GM12872 (cell line): ENCODE data around the gene ERCC5.

ENCODE experiments used
- TF ChIP-seq, protein P1 (sequence below): IDR thresholded peaks from 3 replicates; pipeline ENCODE4 v1.5.1; 2011; ENCODE audit warnings: low read depth, mild to moderate bottlenecking, low read length, moderate library complexity; ENCODE audit not compliant: insufficient read depth

ERCC5 gene

DNA sequence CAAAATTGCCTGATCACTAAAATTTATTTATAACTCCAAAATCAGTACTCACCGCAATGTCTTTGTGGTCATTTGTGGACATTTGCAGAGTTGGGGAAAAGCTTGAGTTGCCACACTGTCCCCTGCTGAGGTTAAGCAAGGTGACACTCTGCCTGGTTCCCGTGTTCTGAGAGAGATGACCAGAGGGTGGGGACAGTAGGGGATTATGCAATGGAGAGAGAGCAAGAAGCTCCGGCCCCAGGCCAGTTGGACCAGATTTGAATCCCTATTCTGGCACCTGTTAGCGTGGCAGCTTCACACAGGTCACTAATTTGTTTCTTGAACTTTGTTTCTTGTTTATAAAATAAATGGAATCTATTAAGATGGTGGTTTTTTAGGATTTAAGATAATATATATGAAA lies 17.8 kb downstream of the ERCC5 start:
- TF ChIP-seq, protein P1, sequence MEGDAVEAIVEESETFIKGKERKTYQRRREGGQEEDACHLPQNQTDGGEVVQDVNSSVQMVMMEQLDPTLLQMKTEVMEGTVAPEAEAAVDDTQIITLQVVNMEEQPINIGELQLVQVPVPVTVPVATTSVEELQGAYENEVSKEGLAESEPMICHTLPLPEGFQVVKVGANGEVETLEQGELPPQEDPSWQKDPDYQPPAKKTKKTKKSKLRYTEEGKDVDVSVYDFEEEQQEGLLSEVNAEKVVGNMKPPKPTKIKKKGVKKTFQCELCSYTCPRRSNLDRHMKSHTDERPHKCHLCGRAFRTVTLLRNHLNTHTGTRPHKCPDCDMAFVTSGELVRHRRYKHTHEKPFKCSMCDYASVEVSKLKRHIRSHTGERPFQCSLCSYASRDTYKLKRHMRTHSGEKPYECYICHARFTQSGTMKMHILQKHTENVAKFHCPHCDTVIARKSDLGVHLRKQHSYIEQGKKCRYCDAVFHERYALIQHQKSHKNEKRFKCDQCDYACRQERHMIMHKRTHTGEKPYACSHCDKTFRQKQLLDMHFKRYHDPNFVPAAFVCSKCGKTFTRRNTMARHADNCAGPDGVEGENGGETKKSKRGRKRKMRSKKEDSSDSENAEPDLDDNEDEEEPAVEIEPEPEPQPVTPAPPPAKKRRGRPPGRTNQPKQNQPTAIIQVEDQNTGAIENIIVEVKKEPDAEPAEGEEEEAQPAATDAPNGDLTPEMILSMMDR, result no peak

DNA sequence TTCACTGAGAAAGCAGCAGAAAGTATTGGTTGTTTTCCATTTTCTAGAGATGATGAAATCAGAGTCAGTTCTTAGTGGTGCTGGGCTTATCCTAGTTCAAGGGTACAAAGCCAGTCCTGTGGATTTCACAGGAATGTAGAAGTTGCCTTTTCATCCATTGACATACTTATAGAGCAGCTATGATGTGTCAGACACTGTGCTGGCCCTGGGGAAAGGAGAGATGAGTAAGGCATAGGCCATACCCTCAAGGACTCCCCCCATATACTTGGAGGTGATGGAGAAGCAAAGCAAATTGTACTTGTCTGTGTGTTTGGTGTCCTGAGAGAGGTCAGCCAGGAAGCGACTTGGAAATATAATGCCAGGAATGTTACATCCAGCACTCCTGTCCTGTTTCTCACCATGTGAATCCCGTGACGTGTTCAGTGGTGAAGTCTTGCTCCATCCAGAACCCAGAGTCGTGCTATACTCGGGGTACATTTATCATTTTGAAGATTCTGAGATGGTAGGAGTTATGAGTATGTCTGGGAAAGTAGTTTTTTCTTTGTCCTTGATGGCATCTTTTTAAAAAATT lies 22.6 kb downstream of the ERCC5 start:
- TF ChIP-seq, protein P1, result no peak

DNA sequence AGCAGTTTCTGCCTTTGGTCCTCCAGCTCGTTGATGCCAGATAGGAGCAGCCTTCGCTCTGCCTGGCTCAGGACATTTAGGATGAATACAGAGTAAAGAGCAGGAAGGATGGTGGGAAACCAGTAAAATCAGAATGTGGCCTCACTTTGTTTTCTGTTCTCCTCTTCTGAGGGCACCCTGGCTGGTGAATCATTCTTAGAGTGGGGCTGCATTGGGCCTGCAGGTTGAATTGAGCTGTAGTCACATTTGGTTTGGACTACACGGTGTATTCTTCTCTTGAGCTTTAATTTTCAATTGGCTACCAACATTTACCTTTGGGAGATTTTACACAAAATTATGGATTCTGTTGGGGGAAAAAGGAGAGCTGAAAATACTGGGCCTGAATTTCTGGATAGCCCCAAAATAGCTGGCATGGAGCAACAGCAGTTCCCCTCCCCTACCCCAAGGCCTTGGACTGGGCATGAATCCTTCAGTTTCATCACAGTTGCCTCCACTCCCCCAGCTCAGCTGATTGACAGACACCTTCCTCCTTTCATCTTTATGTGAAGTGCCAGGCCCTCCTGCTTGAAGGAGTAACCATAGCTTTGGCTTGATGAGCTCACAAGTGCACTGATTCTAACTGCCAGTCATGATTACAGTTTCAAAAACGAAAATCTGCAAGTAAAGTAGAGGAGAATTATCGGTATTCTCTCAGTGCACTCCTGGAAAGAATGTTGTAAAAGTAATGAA lies 24.3 kb downstream of the ERCC5 start:
- TF ChIP-seq, protein P1, result no peak

DNA sequence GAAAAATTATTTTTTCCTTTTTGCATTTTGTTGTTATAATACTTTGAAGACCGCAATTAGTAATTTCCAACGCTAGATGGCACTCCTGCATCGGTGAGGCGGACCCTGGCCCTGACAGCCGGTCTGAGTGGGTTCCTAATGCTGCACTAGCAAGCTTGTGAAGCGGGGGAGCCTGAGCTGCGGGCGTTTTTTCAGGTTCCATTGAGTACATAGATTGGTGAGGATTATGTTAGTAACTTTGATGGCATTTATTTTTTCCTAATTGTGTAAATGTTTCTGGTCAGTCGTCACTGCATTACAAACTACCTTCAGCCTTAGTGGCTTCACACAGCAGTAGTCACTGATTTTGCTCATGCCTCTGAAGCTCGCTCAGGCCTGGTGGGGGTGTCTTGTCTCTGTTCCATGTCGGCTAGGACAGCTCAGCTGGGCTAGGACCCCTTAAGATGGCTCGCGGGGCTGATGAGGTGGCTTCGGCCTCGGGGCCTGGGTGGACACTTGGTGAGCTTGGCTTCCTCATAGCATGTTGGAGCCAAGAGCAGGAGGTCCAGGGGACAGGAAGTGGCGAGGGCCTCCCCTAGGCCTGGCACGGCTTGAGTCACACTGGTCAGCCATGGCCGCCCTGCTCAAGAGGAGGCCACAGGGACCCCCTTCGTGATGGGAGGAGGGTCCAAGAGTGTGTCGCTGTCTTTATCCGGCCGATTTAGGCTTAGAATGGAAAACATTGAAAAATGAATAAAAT lies 25.0 kb downstream of the ERCC5 start:
- TF ChIP-seq, protein P1, result peak; percentile 71

DNA sequence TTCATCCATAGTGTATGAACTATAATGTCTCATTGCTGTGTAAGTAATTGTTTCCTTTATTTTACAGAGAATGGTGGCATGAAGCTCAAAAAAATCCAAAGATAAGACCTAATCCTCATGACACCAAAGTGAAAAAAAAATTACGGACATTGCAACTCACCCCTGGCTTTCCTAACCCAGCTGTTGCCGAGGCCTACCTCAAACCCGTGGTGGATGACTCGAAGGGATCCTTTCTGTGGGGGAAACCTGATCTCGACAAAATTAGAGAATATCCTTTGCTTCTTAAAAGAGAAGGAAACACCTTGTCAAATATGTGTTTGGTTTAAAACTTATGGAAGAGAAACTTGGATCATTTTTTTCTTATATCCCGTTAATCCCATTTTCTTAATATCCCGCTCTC lies 26.3 kb downstream of the ERCC5 start:
- TF ChIP-seq, protein P1, result no peak

DNA sequence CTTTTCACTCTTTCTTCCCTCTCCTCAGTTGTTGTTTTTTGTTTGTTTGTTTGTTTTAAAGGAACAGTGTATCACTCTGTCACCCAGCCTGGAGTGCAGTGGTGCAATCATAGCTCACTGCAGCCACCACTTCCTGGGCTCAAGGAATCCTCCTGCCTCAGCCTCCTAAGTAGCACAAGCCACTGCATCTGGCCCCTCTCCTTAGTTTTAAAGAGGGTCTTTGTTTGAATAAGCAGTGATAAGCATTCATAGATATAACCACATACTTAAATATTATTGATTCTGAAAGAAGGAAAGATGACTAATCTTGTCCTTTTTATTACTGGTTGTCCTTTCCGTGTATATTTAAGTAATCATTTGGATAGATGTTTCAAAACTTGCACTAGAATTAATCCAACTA lies 26.7 kb downstream of the ERCC5 start:
- TF ChIP-seq, protein P1, result no peak

DNA sequence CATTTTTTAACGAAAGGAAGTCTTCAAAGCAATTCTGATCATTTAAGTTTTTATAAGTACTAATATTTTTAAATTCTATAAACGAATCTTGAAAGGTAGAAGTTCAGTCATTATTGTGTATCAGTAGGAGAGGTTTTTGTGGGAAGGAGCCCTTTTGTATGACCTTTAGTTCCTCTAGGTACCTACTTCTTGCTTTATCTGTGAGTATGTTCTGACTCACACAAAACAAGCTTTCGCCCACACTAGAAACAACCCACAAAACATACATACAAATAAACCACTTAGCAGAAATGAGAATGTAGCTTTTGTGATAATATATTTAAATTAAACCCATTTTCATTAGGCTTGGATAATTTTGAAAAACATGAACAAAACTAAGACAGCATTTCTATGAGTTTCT lies 27.8 kb downstream of the ERCC5 start:
- TF ChIP-seq, protein P1, result no peak
